ENCODE measurements around the gene VTA1. TPM values are rescaled to one million over a fixed set of nuclear protein-coding genes. Genes with fewer than 3 reads are reported as not detected.
A peak's percentile ranks its signal among the peaks of the same experiment; 100 is the strongest.

VTA1 gene
- total RNA-seq, 1 experiment from 2014 or later: 178 TPM

- DNase-seq (ENCODE audit: low read depth): no peak
Observed at GRCh38 chr6:142225552-142225951, 78.5 kb downstream of the VTA1 start.

GRCh38 chr6:142226731-142227130 is 79.7 kb downstream of the VTA1 start:
- no peak for DNase-seq (ENCODE audit: low read depth)

GRCh38 chr6:142229518-142230270 is 82.6 kb downstream of the VTA1 start:
- peak; percentile 26 for DNase-seq (ENCODE audit: low read depth)

GRCh38 chr6:142232206-142233044 is 85.4 kb downstream of the VTA1 start:
- DNase-seq (ENCODE audit: low read depth): peak; percentile 11

- no peak for DNase-seq (ENCODE audit: low read depth)
Observed at GRCh38 chr6:142233945-142234682, 87.1 kb downstream of the VTA1 start.

- no peak for DNase-seq (ENCODE audit: low read depth)
Observed at GRCh38 chr6:142235272-142235671, 88.2 kb downstream of the VTA1 start.

GRCh38 chr6:142235791-142236190 is 88.7 kb downstream of the VTA1 start:
- no peak for DNase-seq (ENCODE audit: low read depth)

- no peak for DNase-seq (ENCODE audit: low read depth)
Observed at GRCh38 chr6:142236691-142237090, 89.6 kb downstream of the VTA1 start.

GRCh38 chr6:142238881-142239280 is 91.8 kb downstream of the VTA1 start:
- DNase-seq (ENCODE audit: low read depth): no peak

- no peak for DNase-seq (ENCODE audit: low read depth)
Observed at GRCh38 chr6:142240179-142240578, 93.1 kb downstream of the VTA1 start.

GRCh38 chr6:142241061-142241460 is 94.0 kb downstream of the VTA1 start:
- no peak for DNase-seq (ENCODE audit: low read depth)

GRCh38 chr6:142242269-142242668 is 95.2 kb downstream of the VTA1 start:
- DNase-seq (ENCODE audit: low read depth): peak; percentile 16

GRCh38 chr6:142246960-142247359 is 99.9 kb downstream of the VTA1 start:
- no peak for DNase-seq (ENCODE audit: low read depth)

- no peak for DNase-seq (ENCODE audit: low read depth)
Observed at GRCh38 chr6:142249266-142249665, 102.2 kb downstream of the VTA1 start.

GRCh38 chr6:142251930-142252445 is 104.9 kb downstream of the VTA1 start:
- no peak for DNase-seq (ENCODE audit: low read depth)

GRCh38 chr6:142254513-142254912 is 107.5 kb downstream of the VTA1 start:
- DNase-seq (ENCODE audit: low read depth): no peak

- no peak for DNase-seq (ENCODE audit: low read depth)
Observed at GRCh38 chr6:142255785-142256184, 108.7 kb downstream of the VTA1 start.

GRCh38 chr6:142258305-142258704 is 111.2 kb downstream of the VTA1 start:
- DNase-seq (ENCODE audit: low read depth): no peak

- DNase-seq (ENCODE audit: low read depth): no peak
Observed at GRCh38 chr6:142258757-142259156, 111.7 kb downstream of the VTA1 start.

GRCh38 chr6:142260748-142261147 is 113.7 kb downstream of the VTA1 start:
- DNase-seq (ENCODE audit: low read depth): no peak

GRCh38 chr6:142262231-142262630 is 115.2 kb downstream of the VTA1 start:
- no peak for DNase-seq (ENCODE audit: low read depth)

GRCh38 chr6:142265476-142265875 is 118.4 kb downstream of the VTA1 start:
- no peak for DNase-seq (ENCODE audit: low read depth)
